ENCODE measurements around the gene SH3RF3.

SH3RF3 gene

GRCh38 chr2:109341355-109342255 lies 212.6 kb downstream of the SH3RF3 start:
- TF ChIP-seq POLR2AphosphoS5 (IDR thresholded peaks at IDR 0.05; ENCODE audit: low read depth, low read length) = no peak

GRCh38 chr2:109342256-109342850 lies 213.3 kb downstream of the SH3RF3 start:
- no peak for TF ChIP-seq REST (IDR thresholded peaks at IDR 0.05; ENCODE audit: insufficient read depth in 1 of 2, low read depth in 2 of 2, low read length in 2 of 2)
- no peak for TF ChIP-seq POLR2AphosphoS5 (IDR thresholded peaks at IDR 0.05; ENCODE audit: low read depth, low read length)
- TF ChIP-seq TAF1 (IDR thresholded peaks at IDR 0.05; ENCODE audit: borderline replicate concordance, insufficient read depth, low read length) = no peak
- TF ChIP-seq FOXP2 (optimal IDR thresholded peaks at IDR 0.05; ENCODE audit: borderline replicate concordance, extremely low read depth, extremely low read length, insufficient read depth) = no peak
- TF ChIP-seq SIN3A (IDR thresholded peaks at IDR 0.05; ENCODE audit: borderline replicate concordance, insufficient read depth, low read length) = no peak

- TF ChIP-seq POLR2AphosphoS5 (IDR thresholded peaks at IDR 0.05; ENCODE audit: low read depth, low read length) = no peak
- no peak for TF ChIP-seq REST (IDR thresholded peaks at IDR 0.05; ENCODE audit: insufficient read depth in 1 of 2, low read depth in 2 of 2, low read length in 2 of 2)
- TF ChIP-seq FOXP2 (optimal IDR thresholded peaks at IDR 0.05; ENCODE audit: borderline replicate concordance, extremely low read depth, extremely low read length, insufficient read depth) = no peak
- TF ChIP-seq SIN3A (IDR thresholded peaks at IDR 0.05; ENCODE audit: borderline replicate concordance, insufficient read depth, low read length) = no peak
- TF ChIP-seq TAF1 (IDR thresholded peaks at IDR 0.05; ENCODE audit: borderline replicate concordance, insufficient read depth, low read length) = no peak
Observed at GRCh38 chr2:109342930-109343329, 213.9 kb downstream of the SH3RF3 start.

GRCh38 chr2:109343460-109343859 lies 214.5 kb downstream of the SH3RF3 start:
- no peak for TF ChIP-seq REST (IDR thresholded peaks at IDR 0.05; ENCODE audit: insufficient read depth in 1 of 2, low read depth in 2 of 2, low read length in 2 of 2)
- no peak for TF ChIP-seq TAF1 (IDR thresholded peaks at IDR 0.05; ENCODE audit: borderline replicate concordance, insufficient read depth, low read length)
- TF ChIP-seq FOXP2 (optimal IDR thresholded peaks at IDR 0.05; ENCODE audit: borderline replicate concordance, extremely low read depth, extremely low read length, insufficient read depth) = no peak
- no peak for TF ChIP-seq POLR2AphosphoS5 (IDR thresholded peaks at IDR 0.05; ENCODE audit: low read depth, low read length)
- no peak for TF ChIP-seq SIN3A (IDR thresholded peaks at IDR 0.05; ENCODE audit: borderline replicate concordance, insufficient read depth, low read length)

GRCh38 chr2:109344270-109344805 lies 215.3 kb downstream of the SH3RF3 start:
- no peak for TF ChIP-seq TAF1 (IDR thresholded peaks at IDR 0.05; ENCODE audit: borderline replicate concordance, insufficient read depth, low read length)
- no peak for TF ChIP-seq REST (IDR thresholded peaks at IDR 0.05; ENCODE audit: insufficient read depth in 1 of 2, low read depth in 2 of 2, low read length in 2 of 2)
- no peak for TF ChIP-seq POLR2AphosphoS5 (IDR thresholded peaks at IDR 0.05; ENCODE audit: low read depth, low read length)
- no peak for TF ChIP-seq SIN3A (IDR thresholded peaks at IDR 0.05; ENCODE audit: borderline replicate concordance, insufficient read depth, low read length)
- TF ChIP-seq FOXP2 (optimal IDR thresholded peaks at IDR 0.05; ENCODE audit: borderline replicate concordance, extremely low read depth, extremely low read length, insufficient read depth) = no peak
